HEK293T (cell line): ENCODE results near the gene CTNNA1.

Experiments
- CTCF ChIA-PET: fragments of 350-600 bp; formaldehyde crosslinking; extraction: SDS; loops from one replicate; lab custom pipeline; 2021; ENCODE audit warnings: antibody characterized with exemption, inconsistent platforms; lab: Yijun Ruan, JAX
- POLR2A ChIA-PET: fragments of 350-600 bp; formaldehyde crosslinking; extraction: SDS; loops from one replicate; lab custom pipeline; 2020; ENCODE audit warnings: antibody characterized with exemption, inconsistent platforms; lab: Yijun Ruan, JAX
- DNase-seq: peaks from one replicate; pipeline ENCODE4 v3.0.0; 2012; ENCODE audit warnings: mixed read lengths; ENCODE audit errors: extremely low spot score
- ARNT ChIP-seq: fragments of 450-650 bp; IDR thresholded peaks from 2 replicates; pipeline ENCODE4 v1.6.1; 2017; ENCODE audit warnings: mild to moderate bottlenecking
- BHLHE40 ChIP-seq: fragments of 450-650 bp; IDR thresholded peaks from 2 replicates; pipeline ENCODE4 v1.6.1; 2016; ENCODE audit warnings: mild to moderate bottlenecking, moderate library complexity, borderline replicate concordance
- CTBP1 ChIP-seq: fragments of 450-650 bp; IDR thresholded peaks from 2 replicates; pipeline ENCODE4 v1.6.1; 2016; ENCODE audit warnings: borderline replicate concordance
- ELF4 ChIP-seq: fragments of 450-650 bp; IDR thresholded peaks from 2 replicates; pipeline ENCODE4 v1.6.1; 2017; ENCODE audit warnings: antibody characterized with exemption
- FOXA1 ChIP-seq: fragments of 450-650 bp; IDR thresholded peaks from 2 replicates; pipeline ENCODE4 v1.6.1; 2016; ENCODE audit warnings: mild to moderate bottlenecking
- FOXK2 ChIP-seq: fragments of 450-650 bp; IDR thresholded peaks from 2 replicates; pipeline ENCODE4 v1.6.1; 2016; ENCODE audit warnings: mild to moderate bottlenecking
- FOXM1 ChIP-seq: fragments of 450-650 bp; IDR thresholded peaks from 2 replicates; pipeline ENCODE4 v1.6.1; 2017; ENCODE audit warnings: mild to moderate bottlenecking, borderline replicate concordance
- HDGF ChIP-seq: fragments of 450-650 bp; IDR thresholded peaks from 2 replicates; pipeline ENCODE4 v1.6.1; 2017; ENCODE audit warnings: antibody characterized with exemption, borderline replicate concordance
- L3MBTL2 ChIP-seq: fragments of 450-650 bp; conservative IDR thresholded peaks from 2 replicates; pipeline ENCODE4 v1.6.1; 2016; ENCODE audit warnings: mild to moderate bottlenecking
- LEF1 ChIP-seq: fragments of 450-650 bp; IDR thresholded peaks from 2 replicates; pipeline ENCODE4 v1.6.1; 2017; ENCODE audit warnings: mild to moderate bottlenecking, borderline replicate concordance
- NFRKB ChIP-seq: fragments of 450-650 bp; IDR thresholded peaks from 2 replicates; pipeline ENCODE4 v1.6.1; 2016; ENCODE audit warnings: mild to moderate bottlenecking, moderate library complexity
- PKNOX1 ChIP-seq: fragments of 450-650 bp; IDR thresholded peaks from 2 replicates; pipeline ENCODE4 v1.6.1; 2016
- SP1 ChIP-seq: fragments of 450-650 bp; IDR thresholded peaks from 2 replicates; pipeline ENCODE4 v1.6.1; 2017
- SUZ12 ChIP-seq: fragments of 450-650 bp; IDR thresholded peaks from 2 replicates; pipeline ENCODE4 v1.6.1; 2016; ENCODE audit warnings: mild to moderate bottlenecking
- TARDBP ChIP-seq: fragments of 450-650 bp; IDR thresholded peaks from 2 replicates; pipeline ENCODE4 v1.6.1; 2016
- ZNF384 ChIP-seq: fragments of 450-650 bp; IDR thresholded peaks from 2 replicates; pipeline ENCODE4 v1.6.1; 2016

Gene CTNNA1

GRCh38 chr5:138867011-138867410 lies 113.8 kb downstream of the CTNNA1 start:
- CTCF ChIA-PET, result interaction anchor here (0.8 to 0.9 kb wide), 2 partner anchors 9 to 77 kb away, joined by 3 read pairs; no protein-coding TSS in a partner anchor
- no peak for TF ChIP-seq FOXK2
- TF ChIP-seq L3MBTL2, result no peak
- no peak for TF ChIP-seq FOXM1
- no peak for TF ChIP-seq HDGF
- TF ChIP-seq LEF1, result no peak
- no peak for TF ChIP-seq CTBP1
- TF ChIP-seq ELF4, result no peak
- no peak for TF ChIP-seq FOXA1
- TF ChIP-seq NFRKB, result no peak
- TF ChIP-seq SP1, result no peak
- TF ChIP-seq BHLHE40, result no peak
- no peak for TF ChIP-seq SUZ12
- POLR2A ChIA-PET, result no interaction called here
- DNase-seq, result no peak

- CTCF ChIA-PET, result interaction anchor here (0.7 to 1.2 kb wide), 3 partner anchors 28 to 1778 kb away, joined by 3 to 4 read pairs (median 4); no protein-coding TSS in a partner anchor
Observed at GRCh38 chr5:138869038-138869437, 115.8 kb downstream of the CTNNA1 start.

DNA sequence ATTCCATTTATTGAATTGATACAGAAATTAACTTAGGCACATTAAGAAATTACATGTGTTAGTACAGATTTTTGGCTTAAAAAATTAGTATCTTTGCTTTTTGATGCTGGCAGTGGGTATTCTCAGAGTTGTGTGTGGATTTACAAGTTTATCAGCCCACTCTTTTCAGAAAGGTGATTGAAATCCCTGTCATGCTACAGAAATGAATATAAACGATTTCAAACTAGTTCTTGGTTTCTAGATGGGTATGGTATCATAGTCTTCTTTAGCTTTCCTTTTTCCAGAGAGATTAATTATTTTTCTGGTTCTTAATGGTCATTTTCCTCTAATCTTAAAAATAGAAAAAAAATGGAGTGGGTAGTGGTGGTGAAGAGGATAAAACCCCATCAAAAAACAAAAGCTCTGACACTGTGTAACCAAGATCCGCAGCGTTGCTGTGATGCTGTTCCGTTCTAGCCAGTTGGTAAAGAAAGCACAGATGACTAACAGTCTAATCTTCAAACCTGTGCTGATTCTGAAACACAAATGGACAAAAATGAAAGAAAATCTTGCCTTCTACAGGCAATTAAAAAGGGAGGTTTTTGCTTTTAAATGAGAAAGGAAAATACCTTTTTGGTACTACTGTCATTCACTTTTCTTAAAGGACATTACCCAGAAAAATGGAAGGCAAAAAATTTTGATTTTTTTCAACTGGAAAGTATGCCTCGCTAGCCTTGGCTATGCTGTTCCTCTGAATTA lies 116.7 kb downstream of the CTNNA1 start:
- CTCF ChIA-PET, result interaction anchor here (0.7 to 1.2 kb wide), 3 partner anchors 27 to 1779 kb away, joined by 3 to 4 read pairs (median 4); no protein-coding TSS in a partner anchor
- POLR2A ChIA-PET, result no interaction called here
- no peak for TF ChIP-seq ARNT
- TF ChIP-seq SP1, result no peak
- no peak for TF ChIP-seq ZNF384
- no peak for TF ChIP-seq CTBP1
- no peak for DNase-seq

More at GRCh38 chr5:138869038-138869437, 115.8 kb downstream of the CTNNA1 start:
- POLR2A ChIA-PET, result no interaction called here
- TF ChIP-seq TARDBP (no peak), FOXK2 (no peak), BHLHE40 (no peak), ZNF384 (no peak), HDGF (no peak), CTBP1 (no peak), PKNOX1 (no peak), ARNT (no peak), SP1 (no peak), SUZ12 (no peak), FOXA1 (no peak), ELF4 (no peak), LEF1 (no peak), FOXM1 (no peak), L3MBTL2 (no peak)
- DNase-seq, result no peak

DNA sequence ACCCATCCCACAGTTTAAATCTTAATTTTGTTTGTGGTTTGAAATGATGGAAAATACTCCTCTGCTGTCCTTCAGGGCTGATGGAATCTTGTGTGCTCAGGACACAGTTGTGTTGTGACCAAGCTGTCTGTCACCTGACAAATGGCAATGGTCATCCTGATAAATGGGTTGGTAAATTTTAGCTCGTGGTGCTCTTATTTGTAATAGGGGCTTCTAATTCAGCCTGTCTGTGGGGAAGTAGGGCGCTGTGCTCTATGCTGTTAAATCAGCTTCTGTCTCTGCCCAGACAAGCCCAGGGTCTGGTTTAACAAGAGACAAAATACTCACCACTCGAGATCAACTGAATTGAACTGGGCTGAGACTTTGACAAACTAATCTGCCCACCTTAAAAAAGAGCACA lies 117.4 kb downstream of the CTNNA1 start:
- DNase-seq, result no peak
- CTCF ChIA-PET, result interaction anchor here (1.2 kb wide), 1 partner anchor 46 kb away, joined by 3 read pairs; no protein-coding TSS in a partner anchor
- POLR2A ChIA-PET, result no interaction called here
- no peak for TF ChIP-seq ARNT
- TF ChIP-seq CTBP1, result no peak
- TF ChIP-seq TARDBP, result no peak
- TF ChIP-seq L3MBTL2, result no peak
- no peak for TF ChIP-seq ZNF384
- no peak for TF ChIP-seq LEF1
- TF ChIP-seq SUZ12, result no peak
- no peak for TF ChIP-seq PKNOX1
- TF ChIP-seq HDGF, result no peak
- no peak for TF ChIP-seq FOXK2

DNA sequence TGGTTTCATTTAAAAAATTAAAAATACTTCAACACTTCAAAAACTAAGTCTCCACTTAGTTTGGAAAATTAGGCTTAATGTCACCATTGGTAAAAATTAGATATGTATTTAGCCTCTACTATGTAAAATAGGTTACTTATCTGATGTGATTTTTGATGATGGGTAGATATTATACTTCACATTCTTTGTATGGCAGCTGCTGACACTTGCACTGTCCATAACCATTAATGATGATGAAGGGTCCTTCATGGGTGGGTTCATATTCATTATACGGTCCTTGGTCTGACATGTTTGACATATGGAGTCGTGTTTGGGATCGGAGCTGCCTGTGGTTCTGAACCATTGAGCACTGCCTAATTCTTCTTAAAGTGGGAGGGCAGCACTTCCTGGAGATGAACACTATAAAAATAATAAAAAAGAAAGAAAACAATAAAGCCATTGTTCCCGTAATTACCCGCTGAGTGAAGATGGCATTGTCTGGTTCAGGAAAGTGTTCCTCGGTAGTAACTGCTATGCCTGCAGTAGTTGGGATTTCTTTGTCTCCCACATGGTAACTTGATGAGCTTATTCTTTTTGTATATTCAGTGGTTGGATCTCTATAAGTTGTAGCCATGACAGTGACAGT lies 119.7 kb downstream of the CTNNA1 start:
- CTCF ChIA-PET, result no interaction called here
- TF ChIP-seq HDGF (no peak), SP1 (no peak), BHLHE40 (no peak), ELF4 (no peak), LEF1 (no peak), CTBP1 (no peak), FOXA1 (no peak), FOXK2 (no peak), PKNOX1 (no peak), ARNT (no peak), TARDBP (no peak), L3MBTL2 (no peak), ZNF384 (no peak), NFRKB (no peak), FOXM1 (no peak), SUZ12 (no peak)
- POLR2A ChIA-PET, result no interaction called here
- DNase-seq, result no peak
